Panc1 (cell line): ENCODE measurements around the gene RRP8. TPM values are rescaled to one million over a fixed set of nuclear protein-coding genes. Genes with fewer than 3 reads are reported as not detected.

ENCODE experiments used
- ATAC-seq: fragments of 200-7000 bp; cut with Tn5 transposase; 2 replicates; pipeline ENCODE4 v1.9.1; 2020; ENCODE audit warnings: mild to moderate bottlenecking, moderate library complexity
- BruUV-seq: library from RNA; stranded (reverse); fragments of 400-500 nt; replicated peaks from 2 replicates; lab custom pipeline; 2021; lab: Mats Ljungman, UMichigan
- CTCF ChIA-PET: fragments of 300-600 bp; sonication (Branson Sonifier 250); formaldehyde crosslinking; loops from one replicate; lab custom pipeline; 2022; ENCODE audit warnings: antibody characterized with exemption; lab: Charles Lee
- POLR2A ChIA-PET: fragments of 300-600 bp; sonication (Branson Sonifier 250); formaldehyde crosslinking; loops from one replicate; lab custom pipeline; 2022; ENCODE audit warnings: antibody characterized with exemption; lab: Charles Lee
- DNase-seq: peaks from one replicate; pipeline ENCODE4 v3.0.0-alpha.2; 2010; ENCODE audit warnings: low read depth, low spot score
- H3K27ac ChIP-seq: 2 replicates; pipeline ENCODE4 v1.5.1; 2011; ENCODE audit warnings: mild to moderate bottlenecking, low read length, inconsistent platforms
- H3K27me3 ChIP-seq: fragments of 200-500 bp; sonication (Bioruptor generic); 2 replicates; pipeline ENCODE4 v1.6.0; 2014; ENCODE audit warnings: low read length, inconsistent platforms; ENCODE audit not compliant: control insufficient read depth, insufficient read depth
- H3K36me3 ChIP-seq: fragments of 200-500 bp; sonication (Bioruptor generic); 2 replicates; pipeline ENCODE4 v1.5.1; 2014; ENCODE audit warnings: inconsistent platforms, mild to moderate bottlenecking, low read length, moderate library complexity; ENCODE audit not compliant: control insufficient read depth, insufficient read depth
- H3K4me1 ChIP-seq: 2 replicates; pipeline ENCODE4 v1.5.1; 2011; ENCODE audit warnings: inconsistent platforms, mild to moderate bottlenecking, low read length, moderate library complexity; ENCODE audit not compliant: control insufficient read depth, insufficient read depth
- H3K4me3 ChIP-seq, 2 experiments: 2 replicates each; pipeline ENCODE4 v1.5.1; 2011 to 2012; ENCODE audit warnings: low read depth in 2 of 2, low read length in 2 of 2, mild to moderate bottlenecking in 2 of 2, inconsistent platforms in 1 of 2, moderate library complexity in 1 of 2
- H3K9me3 ChIP-seq: fragments of 200-500 bp; sonication (Bioruptor generic); 2 replicates; pipeline ENCODE4 v1.5.1; 2014; ENCODE audit warnings: low read depth, mild to moderate bottlenecking, inconsistent platforms, low read length, moderate library complexity; ENCODE audit not compliant: control insufficient read depth, insufficient read depth
- POLR2AphosphoS5 ChIP-seq: IDR thresholded peaks from 2 replicates; pipeline ENCODE4 v1.6.1; 2012; ENCODE audit warnings: mild to moderate bottlenecking, low read depth, low read length, moderate library complexity
- SIN3A ChIP-seq: IDR thresholded peaks from 2 replicates; pipeline ENCODE4 v1.6.1; 2012; ENCODE audit warnings: low read depth, mild to moderate bottlenecking, low read length, moderate library complexity, borderline replicate concordance; ENCODE audit not compliant: insufficient read depth
- TCF7L2 ChIP-seq: IDR thresholded peaks from 2 replicates; pipeline ENCODE4 v1.6.1; 2011; ENCODE audit warnings: mild to moderate bottlenecking, low read depth, low read length, inconsistent platforms
- in situ Hi-C: cut with HindIII; loops from 2 replicates; pipeline ENCODE4 v1.10.0; 2016; ENCODE audit warnings: low sequenced_read_pairs, low pct_unique_long_range_greater_than_20kb
- intact Hi-C: fragments of 100-400 bp; cut with micrococcal nuclease; formaldehyde crosslinking; loops from one replicate; pipeline ENCODE4 v1.10.0; 2022; ENCODE audit not compliant: unreplicated experiment
- total RNA-seq: library from RNA; stranded (reverse); gene quantifications from one replicate; pipeline ENCODE4 v1.2.1, GENCODE V29; 2021; ENCODE audit not compliant: unreplicated experiment
- TF ChIP-seq, protein P1 (sequence below), 2 experiments: IDR thresholded peaks; 2 replicates each; pipeline ENCODE4 v1.6.1; 2011 to 2012; ENCODE audit warnings: low read depth in 2 of 2, control low read depth in 1 of 2, low read length in 1 of 2, mild to moderate bottlenecking in 1 of 2, moderate library complexity in 1 of 2; ENCODE audit not compliant: insufficient read depth in 1 of 2
- TF ChIP-seq, protein P2 (sequence below): fragments of 450-650 bp; IDR thresholded peaks from 2 replicates; pipeline ENCODE4 v1.5.1; 2017; ENCODE audit warnings: mild to moderate bottlenecking

RRP8 gene
- total RNA-seq, 1 experiment from 2014 or later: 23.1 TPM

DNA sequence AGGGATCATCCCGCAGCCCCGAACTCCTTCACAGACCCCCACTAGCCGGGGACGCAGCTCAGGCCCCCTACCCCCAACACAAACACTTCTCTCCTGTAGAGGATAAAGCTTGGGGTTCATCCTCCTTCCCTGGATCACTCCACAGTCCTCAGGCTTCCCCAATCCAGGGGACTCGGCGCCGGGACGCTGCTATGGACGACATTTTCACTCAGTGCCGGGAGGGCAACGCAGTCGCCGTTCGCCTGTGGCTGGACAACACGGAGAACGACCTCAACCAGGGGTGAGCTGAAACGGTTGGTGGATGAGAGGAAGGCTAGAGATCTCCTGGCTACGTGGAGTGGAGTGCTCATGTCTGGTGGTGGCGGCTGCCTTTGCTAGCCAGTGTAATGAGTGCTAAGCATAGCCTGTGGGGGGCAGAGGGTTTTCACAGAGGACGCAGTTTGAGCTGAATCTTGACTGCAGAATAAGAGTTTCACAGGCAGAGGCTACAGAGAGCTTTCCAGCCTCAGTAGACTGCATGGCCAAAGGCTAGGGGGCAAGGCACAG, 738 bp upstream of the RRP8 start:
- Histone ChIP-seq H3K36me3 (peaks cover 17% of the 10 kb centered on the region), H3K9me3 (no peaks in the 10 kb centered on the region), H3K27me3 (no peaks in the 10 kb centered on the region), H3K27ac (peak overlapping the region; percentile 98), H3K4me3 (peak overlapping the region; percentile 95 to 98), H3K4me1 (peaks cover 46% of the 10 kb centered on the region)
- BruUV-seq: no TSS peak
- peak; percentile 43 for ATAC-seq
- ChIA-PET CTCF (interaction anchor here (1.2 to 1.3 kb wide), 2 partner anchors 73 to 79 kb away, joined by 3 to 7 read pairs; partner anchors contain the start of gene MRPL17), POLR2A (interaction anchor here (0.6 to 0.8 kb wide), 2 partner anchors 16 to 74 kb away, joined by 3 to 8 read pairs; no protein-coding TSS in a partner anchor)
- DNase-seq: no peak
- in situ Hi-C loops: no loop called here
- intact Hi-C loops: loop anchor here (10.0 kb wide), 1 partner anchor 229 kb away; no protein-coding TSS in a partner anchor
- no peak for TF ChIP-seq SIN3A
- no peak for TF ChIP-seq POLR2AphosphoS5
- TF ChIP-seq TCF7L2: no peak

DNA sequence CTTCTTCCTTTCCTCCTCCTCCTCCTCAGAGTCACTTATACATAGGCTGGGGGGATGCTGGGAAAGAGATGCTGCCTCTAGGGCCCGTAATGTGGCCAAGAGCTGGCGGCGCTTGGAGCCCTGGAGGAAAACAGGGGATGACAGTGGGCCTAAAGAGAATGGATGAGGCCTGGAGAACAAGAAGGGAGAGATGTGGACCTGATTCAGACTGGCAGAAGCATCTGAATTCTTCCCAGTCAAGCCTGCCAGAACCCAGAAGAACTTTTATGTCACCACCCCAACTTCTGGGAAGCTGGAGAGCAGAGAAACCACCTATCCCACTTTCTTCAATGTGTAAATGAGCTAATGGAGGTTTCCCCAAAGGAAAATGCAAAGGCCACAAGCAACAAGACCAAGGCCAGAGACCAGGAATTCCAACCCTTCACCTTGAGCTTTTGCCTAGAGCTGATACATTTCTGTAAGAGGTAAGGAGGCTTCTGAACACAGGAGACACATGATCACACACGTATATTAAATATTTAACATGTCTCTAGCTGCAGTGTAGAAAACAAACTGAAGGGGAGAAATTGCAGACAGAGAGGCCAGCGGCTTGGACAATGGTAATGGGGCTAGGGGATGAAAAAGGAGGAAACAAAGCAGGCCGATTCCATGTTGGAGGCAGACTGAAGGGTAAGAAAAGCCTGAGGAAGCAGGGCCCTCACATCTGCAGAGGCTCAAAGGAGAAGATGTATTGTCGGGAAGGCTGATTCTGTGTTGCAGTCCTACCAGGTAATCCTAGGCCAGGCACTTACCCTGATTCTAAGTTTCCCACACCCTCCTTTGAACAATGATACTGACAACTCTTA, 1.1 kb downstream of the RRP8 start:
- no peaks in the 10 kb centered on the region for H3K9me3 ChIP-seq
- CTCF ChIA-PET: interaction anchor here (0.7 to 1.0 kb wide), 2 partner anchors 71 to 80 kb away, joined by 8 to 12 read pairs; no protein-coding TSS in a partner anchor
- H3K36me3 ChIP-seq: peaks cover 12% of the 10 kb centered on the region
- TF ChIP-seq TCF7L2 (no peak), POLR2AphosphoS5 (no peak), SIN3A (no peak)
- TF ChIP-seq, protein P1, sequence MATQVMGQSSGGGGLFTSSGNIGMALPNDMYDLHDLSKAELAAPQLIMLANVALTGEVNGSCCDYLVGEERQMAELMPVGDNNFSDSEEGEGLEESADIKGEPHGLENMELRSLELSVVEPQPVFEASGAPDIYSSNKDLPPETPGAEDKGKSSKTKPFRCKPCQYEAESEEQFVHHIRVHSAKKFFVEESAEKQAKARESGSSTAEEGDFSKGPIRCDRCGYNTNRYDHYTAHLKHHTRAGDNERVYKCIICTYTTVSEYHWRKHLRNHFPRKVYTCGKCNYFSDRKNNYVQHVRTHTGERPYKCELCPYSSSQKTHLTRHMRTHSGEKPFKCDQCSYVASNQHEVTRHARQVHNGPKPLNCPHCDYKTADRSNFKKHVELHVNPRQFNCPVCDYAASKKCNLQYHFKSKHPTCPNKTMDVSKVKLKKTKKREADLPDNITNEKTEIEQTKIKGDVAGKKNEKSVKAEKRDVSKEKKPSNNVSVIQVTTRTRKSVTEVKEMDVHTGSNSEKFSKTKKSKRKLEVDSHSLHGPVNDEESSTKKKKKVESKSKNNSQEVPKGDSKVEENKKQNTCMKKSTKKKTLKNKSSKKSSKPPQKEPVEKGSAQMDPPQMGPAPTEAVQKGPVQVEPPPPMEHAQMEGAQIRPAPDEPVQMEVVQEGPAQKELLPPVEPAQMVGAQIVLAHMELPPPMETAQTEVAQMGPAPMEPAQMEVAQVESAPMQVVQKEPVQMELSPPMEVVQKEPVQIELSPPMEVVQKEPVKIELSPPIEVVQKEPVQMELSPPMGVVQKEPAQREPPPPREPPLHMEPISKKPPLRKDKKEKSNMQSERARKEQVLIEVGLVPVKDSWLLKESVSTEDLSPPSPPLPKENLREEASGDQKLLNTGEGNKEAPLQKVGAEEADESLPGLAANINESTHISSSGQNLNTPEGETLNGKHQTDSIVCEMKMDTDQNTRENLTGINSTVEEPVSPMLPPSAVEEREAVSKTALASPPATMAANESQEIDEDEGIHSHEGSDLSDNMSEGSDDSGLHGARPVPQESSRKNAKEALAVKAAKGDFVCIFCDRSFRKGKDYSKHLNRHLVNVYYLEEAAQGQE (IDR thresholded peaks at IDR 0.05; ENCODE audit: insufficient read depth in 1 of 2, low read depth in 2 of 2, low read length in 1 of 2): no peak
- TF ChIP-seq, protein P2, sequence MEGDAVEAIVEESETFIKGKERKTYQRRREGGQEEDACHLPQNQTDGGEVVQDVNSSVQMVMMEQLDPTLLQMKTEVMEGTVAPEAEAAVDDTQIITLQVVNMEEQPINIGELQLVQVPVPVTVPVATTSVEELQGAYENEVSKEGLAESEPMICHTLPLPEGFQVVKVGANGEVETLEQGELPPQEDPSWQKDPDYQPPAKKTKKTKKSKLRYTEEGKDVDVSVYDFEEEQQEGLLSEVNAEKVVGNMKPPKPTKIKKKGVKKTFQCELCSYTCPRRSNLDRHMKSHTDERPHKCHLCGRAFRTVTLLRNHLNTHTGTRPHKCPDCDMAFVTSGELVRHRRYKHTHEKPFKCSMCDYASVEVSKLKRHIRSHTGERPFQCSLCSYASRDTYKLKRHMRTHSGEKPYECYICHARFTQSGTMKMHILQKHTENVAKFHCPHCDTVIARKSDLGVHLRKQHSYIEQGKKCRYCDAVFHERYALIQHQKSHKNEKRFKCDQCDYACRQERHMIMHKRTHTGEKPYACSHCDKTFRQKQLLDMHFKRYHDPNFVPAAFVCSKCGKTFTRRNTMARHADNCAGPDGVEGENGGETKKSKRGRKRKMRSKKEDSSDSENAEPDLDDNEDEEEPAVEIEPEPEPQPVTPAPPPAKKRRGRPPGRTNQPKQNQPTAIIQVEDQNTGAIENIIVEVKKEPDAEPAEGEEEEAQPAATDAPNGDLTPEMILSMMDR: no peak
- no peaks in the 10 kb centered on the region for H3K27me3 ChIP-seq
- H3K27ac ChIP-seq: peak overlapping the region; percentile 98
- BruUV-seq: TSS peak; percentile 63
- H3K4me1 ChIP-seq: peaks cover 35% of the 10 kb centered on the region
- DNase-seq (no peak), ATAC-seq (no peak)
- POLR2A ChIA-PET: interaction anchor here (0.7 kb wide), 1 partner anchor 8 kb away, joined by 6 read pairs; no protein-coding TSS in a partner anchor
- H3K4me3 ChIP-seq: peak overlapping the region; percentile 95 to 98
- in situ Hi-C loops: no loop called here
- intact Hi-C loops: loop anchor here (10.0 kb wide), 1 partner anchor 228 kb away; no protein-coding TSS in a partner anchor
